Upper lobe of left lung (tissue), 4 donors: ENCODE measurements around the gene GBF1.
A peak's percentile ranks its signal among the peaks of the same experiment; 100 is the strongest.

Experiments used
- EP300 ChIP-seq, 4 donors: sonication (generic); formaldehyde crosslinking; IDR thresholded peaks; one replicate each; pipeline ENCODE4 v1.5.1; 2017; ENCODE audit warnings: antibody characterized with exemption in 4 of 4, control low read depth in 2 of 4
- POLR2A ChIP-seq, 4 donors: fragments of 450-650 bp; IDR thresholded peaks; one replicate each; pipeline ENCODE4 v1.5.1; 2016 to 2017; ENCODE audit warnings: antibody characterized with exemption in 4 of 4, mild to moderate bottlenecking in 2 of 4
- POLR2AphosphoS5 ChIP-seq, 2 donors: sonication (generic); formaldehyde crosslinking; IDR thresholded peaks; one replicate each; pipeline ENCODE4 v1.5.1; 2017; ENCODE audit warnings: antibody characterized with exemption in 2 of 2
- TF ChIP-seq, protein P1 (sequence below), 6 experiments: fragments of 450-650 bp in 4 of 6; fragments of 200-600 bp in 2 of 6; sonication (generic) in 2 of 6; IDR thresholded peaks; one replicate each; pipeline ENCODE4 v1.5.1; 2016 to 2019; ENCODE audit warnings: antibody characterized with exemption in 6 of 6

DNA sequence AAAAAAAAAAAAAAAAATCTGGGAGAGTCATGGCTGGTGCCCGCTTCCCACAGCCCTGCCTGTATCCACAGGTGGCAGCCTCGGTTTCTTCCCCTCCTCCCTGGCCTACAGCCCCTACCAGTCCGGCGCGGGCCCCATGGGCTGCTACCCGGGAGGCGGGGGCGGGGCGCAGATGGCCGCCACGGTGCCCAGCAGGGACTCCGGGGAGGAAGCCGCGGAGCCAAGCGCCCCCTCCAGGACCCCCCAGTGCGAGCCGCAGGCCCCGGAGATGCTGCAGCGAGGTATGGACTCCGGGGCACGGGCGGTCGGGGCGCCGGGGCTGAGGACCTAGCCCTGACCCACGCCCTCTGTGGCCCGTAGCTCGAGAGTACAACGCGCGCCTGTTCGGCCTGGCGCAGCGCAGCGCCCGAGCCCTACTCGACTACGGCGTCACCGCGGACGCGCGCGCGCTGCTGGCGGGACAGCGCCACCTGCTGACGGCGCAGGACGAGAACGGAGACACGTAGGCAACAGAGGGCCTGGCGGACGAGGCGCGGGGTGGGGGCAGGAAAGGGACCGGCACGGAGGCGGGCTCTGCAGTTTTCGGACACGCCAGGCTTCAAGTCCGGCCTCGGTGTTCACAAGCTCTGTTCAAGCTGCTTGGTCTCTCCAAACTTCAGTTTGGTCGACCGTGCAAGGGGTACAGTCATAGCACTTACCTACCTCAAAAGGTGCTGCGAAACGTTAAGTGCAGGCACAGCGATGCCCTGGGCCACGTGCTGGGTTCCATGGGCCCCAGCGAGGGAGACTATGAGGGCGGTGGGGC is 154.1 kb downstream of the GBF1 start:
- TF ChIP-seq, protein P1, sequence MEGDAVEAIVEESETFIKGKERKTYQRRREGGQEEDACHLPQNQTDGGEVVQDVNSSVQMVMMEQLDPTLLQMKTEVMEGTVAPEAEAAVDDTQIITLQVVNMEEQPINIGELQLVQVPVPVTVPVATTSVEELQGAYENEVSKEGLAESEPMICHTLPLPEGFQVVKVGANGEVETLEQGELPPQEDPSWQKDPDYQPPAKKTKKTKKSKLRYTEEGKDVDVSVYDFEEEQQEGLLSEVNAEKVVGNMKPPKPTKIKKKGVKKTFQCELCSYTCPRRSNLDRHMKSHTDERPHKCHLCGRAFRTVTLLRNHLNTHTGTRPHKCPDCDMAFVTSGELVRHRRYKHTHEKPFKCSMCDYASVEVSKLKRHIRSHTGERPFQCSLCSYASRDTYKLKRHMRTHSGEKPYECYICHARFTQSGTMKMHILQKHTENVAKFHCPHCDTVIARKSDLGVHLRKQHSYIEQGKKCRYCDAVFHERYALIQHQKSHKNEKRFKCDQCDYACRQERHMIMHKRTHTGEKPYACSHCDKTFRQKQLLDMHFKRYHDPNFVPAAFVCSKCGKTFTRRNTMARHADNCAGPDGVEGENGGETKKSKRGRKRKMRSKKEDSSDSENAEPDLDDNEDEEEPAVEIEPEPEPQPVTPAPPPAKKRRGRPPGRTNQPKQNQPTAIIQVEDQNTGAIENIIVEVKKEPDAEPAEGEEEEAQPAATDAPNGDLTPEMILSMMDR (IDR thresholded peaks at IDR 0.05) = peak; percentile 90 to 99 (median 98)
- peak in 1 of 4 donors; percentile 55 for TF ChIP-seq POLR2A (IDR thresholded peaks at IDR 0.05)
- TF ChIP-seq EP300 (IDR thresholded peaks at IDR 0.05) = no peak
- peak; percentile 85 to 88 for TF ChIP-seq POLR2AphosphoS5 (IDR thresholded peaks at IDR 0.05)
